Spleen (tissue), 11 donors: ENCODE results near the gene AKNA. TPM values are rescaled to one million over a fixed set of nuclear protein-coding genes. Genes with fewer than 3 reads are reported as not detected.

Source experiments
- DNase-seq: peaks from one replicate; pipeline ENCODE4 v3.0.0-alpha.2; 2020
- H3K27ac ChIP-seq, 8 donors: fragments of 200-600 bp; sonication (generic) in 7 of 8; 1 replicate in 4 of 8; 2 replicates in 4 of 8; pipeline versions ENCODE4 v1.5.0 to v1.8.0; 2016 to 2021; ENCODE audit warnings: inconsistent platforms in 4 of 8, mild to moderate bottlenecking in 4 of 8, moderate library complexity in 1 of 8
- H3K27me3 ChIP-seq, 7 donors: fragments of 200-600 bp; sonication (generic) in 6 of 7; replicated peaks in 1 of 7; 1 replicate in 4 of 7; 2 replicates in 3 of 7; pipeline versions ENCODE4 v1.5.0 to v1.8.0; 2016 to 2021; ENCODE audit warnings: inconsistent platforms in 3 of 7, mild to moderate bottlenecking in 1 of 7
- H3K36me3 ChIP-seq, 6 donors: fragments of 200-600 bp; sonication (generic) in 5 of 6; 1 replicate in 4 of 6; 2 replicates in 2 of 6; pipeline versions ENCODE4 v1.5.0 to v1.8.0; 2016 to 2021; ENCODE audit warnings: inconsistent platforms in 2 of 6
- H3K4me1 ChIP-seq, 6 donors: fragments of 200-600 bp; sonication (generic) in 5 of 6; 1 replicate in 3 of 6; 2 replicates in 3 of 6; pipeline versions ENCODE4 v1.5.0 to v1.8.0; 2016 to 2021; ENCODE audit warnings: inconsistent platforms in 3 of 6
- H3K4me3 ChIP-seq, 8 donors: fragments of 200-600 bp; sonication (generic) in 7 of 8; 1 replicate in 4 of 8; 2 replicates in 4 of 8; pipeline versions ENCODE4 v1.5.0 to v1.8.0; 2016 to 2021; ENCODE audit warnings: inconsistent platforms in 4 of 8, mild to moderate bottlenecking in 4 of 8, moderate library complexity in 2 of 8
- H3K9me3 ChIP-seq, 8 donors: fragments of 200-600 bp; sonication (generic) in 7 of 8; 1 replicate in 4 of 8; 2 replicates in 4 of 8; pipeline versions ENCODE4 v1.5.0 to v1.8.0; 2016 to 2021; ENCODE audit warnings: inconsistent platforms in 4 of 8
- POLR2A ChIP-seq, 3 donors: fragments of 450-650 bp; IDR thresholded peaks; one replicate each; pipeline ENCODE4 v1.5.1; 2017; ENCODE audit warnings: antibody characterized with exemption in 3 of 3, mild to moderate bottlenecking in 1 of 3
- POLR2AphosphoS5 ChIP-seq, 3 donors: sonication (generic); formaldehyde crosslinking; IDR thresholded peaks; one replicate each; pipeline ENCODE4 v1.5.1; 2017; ENCODE audit warnings: antibody characterized with exemption in 3 of 3
- WGBS, 5 donors: extraction: QIAGEN DNeasy Blood & Tissue Kit in 3 of 5; methylation state at CpG; one replicate each; pipeline versions ENCODE4 v1.1.5 to v1.1.7; 2013 to 2018; 5-methylcytosine and 5-hydroxymethylcytosine counted together
- intact Hi-C: fragments of 100-400 bp; cut with DNase I; formaldehyde crosslinking; loops from one replicate; pipeline ENCODE4 v1.15.0; 2023; ENCODE audit warnings: low total_unique reads
- polyA plus RNA-seq, 3 donors: library from polyadenylated mRNA; stranded (reverse); fragments of 200-250 nt; gene quantifications; one replicate each; pipeline ENCODE4 v1.2.1, GENCODE V29; 2013
- total RNA-seq, 7 donors: library from RNA; depleted of rRNA in 3 of 7; stranded (reverse); fragments of >200 nt in 3 of 7; fragmentation: NEBNext Ultra II Directional in 4 of 7; extraction: Animal tissue kit (Norgen Biotek cat#: 25700) in 4 of 7; gene quantifications; one replicate each; pipeline versions ENCODE4 v1.1.0 to v1.2.1, GENCODE V29; 2016 to 2021
- TF ChIP-seq, protein P1 (sequence below), 11 experiments: fragments of 200-600 bp in 7 of 11; fragments of 450-650 bp in 4 of 11; sonication (generic) in 4 of 11; IDR thresholded peaks in 8 of 11; conservative IDR thresholded peaks in 3 of 11; 1 replicate in 7 of 11; 2 replicates in 4 of 11; pipeline versions ENCODE4 v1.4.0 to v1.8.0; 2016 to 2021; ENCODE audit warnings: antibody characterized with exemption in 11 of 11, inconsistent platforms in 4 of 11, mild to moderate bottlenecking in 1 of 11
- donor health status: healthy with polysubstance abuse.
- donor health status: DM: no; HTN: no; CAD: no; lungs with moderate emphysema.
- donor health status: DM: no; HTN: no; CAD: no.
- donor health status: Bipolar disorder and iron deficiency.
- donor health status: healthy.
- donor health status: DM: no; HTN: no; CAD: no.
- donor health status: DM: yes; HTN: yes; CAD: no.

AKNA gene
- total and polyA plus RNA-seq, 10 donors = 92.9 to 324 (median 216) TPM

DNA sequence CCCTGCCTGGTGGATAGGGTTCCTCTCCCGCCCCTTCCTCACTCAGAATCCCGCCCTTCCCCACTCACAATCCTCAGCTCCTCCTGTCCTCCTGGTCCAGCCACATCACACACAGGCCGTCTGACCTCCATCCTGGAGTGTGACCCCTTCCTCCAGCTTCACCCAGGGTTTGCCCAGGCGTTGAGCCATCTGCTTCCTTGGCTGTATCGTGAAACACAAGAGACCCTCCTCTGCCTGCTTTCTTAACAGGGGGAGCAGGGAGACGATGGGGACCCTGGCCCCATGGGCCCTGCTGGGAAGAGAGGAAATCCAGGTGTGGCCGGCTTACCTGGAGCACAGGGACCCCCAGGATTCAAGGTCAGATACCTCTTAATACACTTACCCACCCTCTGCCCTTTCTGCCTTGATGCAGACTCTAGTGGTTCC lies 97.2 kb downstream of the AKNA start:
- Histone ChIP-seq H3K27me3 (peaks cover 0 to 12% (median 0%) of the 10 kb centered on the region in 7 donors), H3K9me3 (peaks cover 0 to 16% (median 15%) of the 10 kb centered on the region in 8 donors), H3K4me3 (no peak overlapping the region), H3K4me1 (peaks cover 0 to 15% (median 4%) of the 10 kb centered on the region in 6 donors), H3K36me3 (no peaks in the 10 kb centered on the region), H3K27ac (no peak overlapping the region)
- 66 to 77% (median 68%) methylated on average over 7 of the region's 7 CpGs for whole genome bisulfite sequencing, 5 donors
- TF ChIP-seq, protein P1, sequence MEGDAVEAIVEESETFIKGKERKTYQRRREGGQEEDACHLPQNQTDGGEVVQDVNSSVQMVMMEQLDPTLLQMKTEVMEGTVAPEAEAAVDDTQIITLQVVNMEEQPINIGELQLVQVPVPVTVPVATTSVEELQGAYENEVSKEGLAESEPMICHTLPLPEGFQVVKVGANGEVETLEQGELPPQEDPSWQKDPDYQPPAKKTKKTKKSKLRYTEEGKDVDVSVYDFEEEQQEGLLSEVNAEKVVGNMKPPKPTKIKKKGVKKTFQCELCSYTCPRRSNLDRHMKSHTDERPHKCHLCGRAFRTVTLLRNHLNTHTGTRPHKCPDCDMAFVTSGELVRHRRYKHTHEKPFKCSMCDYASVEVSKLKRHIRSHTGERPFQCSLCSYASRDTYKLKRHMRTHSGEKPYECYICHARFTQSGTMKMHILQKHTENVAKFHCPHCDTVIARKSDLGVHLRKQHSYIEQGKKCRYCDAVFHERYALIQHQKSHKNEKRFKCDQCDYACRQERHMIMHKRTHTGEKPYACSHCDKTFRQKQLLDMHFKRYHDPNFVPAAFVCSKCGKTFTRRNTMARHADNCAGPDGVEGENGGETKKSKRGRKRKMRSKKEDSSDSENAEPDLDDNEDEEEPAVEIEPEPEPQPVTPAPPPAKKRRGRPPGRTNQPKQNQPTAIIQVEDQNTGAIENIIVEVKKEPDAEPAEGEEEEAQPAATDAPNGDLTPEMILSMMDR (IDR thresholded peaks at IDR 0.05 in 8 of 11, conservative IDR thresholded peaks at IDR 0.05 in 3 of 11) = no peak
- TF ChIP-seq POLR2AphosphoS5 (IDR thresholded peaks at IDR 0.05) (no peak), POLR2A (IDR thresholded peaks at IDR 0.05) (no peak)
- intact Hi-C loops = loop anchor here (10.0 kb wide), 1 partner anchor 206 kb away; no protein-coding TSS in a partner anchor
- peak; percentile 59 for DNase-seq

DNA sequence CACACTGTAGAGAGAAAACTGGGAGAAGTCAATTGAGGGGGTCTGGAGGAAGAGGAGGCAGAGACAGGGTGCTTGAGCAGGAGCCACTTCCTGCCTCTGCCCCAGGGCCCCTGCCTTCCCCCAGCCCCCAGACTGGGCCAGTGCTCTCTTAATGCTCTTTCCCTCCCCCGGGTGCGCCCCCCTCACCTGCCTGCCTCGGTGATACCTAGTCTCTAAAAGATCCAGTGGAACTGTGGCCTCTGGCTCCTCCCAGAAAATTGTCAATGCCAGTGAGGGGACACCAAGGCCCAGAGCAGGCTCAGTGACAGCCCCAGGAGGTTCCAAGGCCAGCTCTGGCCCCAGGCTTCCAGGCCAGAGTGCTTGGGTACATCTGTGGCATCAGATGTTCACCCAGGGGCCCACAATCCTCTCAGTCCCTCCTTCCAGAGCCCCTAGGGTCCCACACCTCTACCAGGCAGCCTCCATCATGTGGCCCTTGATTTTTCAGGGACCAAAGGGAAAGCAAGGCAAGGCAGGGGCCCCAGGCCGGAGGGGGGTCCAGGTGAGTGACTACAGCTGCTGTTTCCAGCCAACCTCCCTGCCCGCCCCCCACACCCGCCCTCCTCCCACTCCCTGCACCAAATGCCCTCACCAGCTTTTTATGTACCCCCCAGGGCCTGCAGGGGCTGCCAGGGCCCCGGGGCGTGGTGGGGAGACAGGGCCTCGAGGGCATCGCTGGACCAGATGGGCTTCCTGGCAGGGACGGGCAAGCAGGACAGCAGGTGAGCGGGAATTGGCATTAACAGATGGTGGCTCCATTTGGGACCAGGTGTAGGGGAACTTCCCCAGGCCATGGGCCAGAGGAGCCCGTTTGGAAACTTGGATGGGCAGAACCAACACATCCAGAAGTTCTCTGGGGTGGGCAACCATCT lies 98.0 kb downstream of the AKNA start:
- H3K36me3 ChIP-seq = no peaks in the 10 kb centered on the region
- peaks cover 0 to 15% (median 4%) of the 10 kb centered on the region in 6 donors for H3K4me1 ChIP-seq
- peaks cover 0 to 8% (median 7%) of the 10 kb centered on the region in 8 donors for H3K9me3 ChIP-seq
- no peak overlapping the region for H3K27ac ChIP-seq
- H3K4me3 ChIP-seq = no peak overlapping the region
- WGBS, 5 donors = 78 to 91% (median 80%) methylated on average over 11 to 13 of the region's 13 CpGs
- TF ChIP-seq, protein P1 (IDR thresholded peaks at IDR 0.05 in 8 of 11, conservative IDR thresholded peaks at IDR 0.05 in 3 of 11) = no peak
- no peak for TF ChIP-seq POLR2AphosphoS5 (IDR thresholded peaks at IDR 0.05)
- TF ChIP-seq POLR2A (IDR thresholded peaks at IDR 0.05) = no peak
- intact Hi-C loops = loop anchor here (10.0 kb wide), 1 partner anchor 205 kb away; no protein-coding TSS in a partner anchor
- peak; percentile 62 for DNase-seq
- peaks cover 0 to 12% (median 0%) of the 10 kb centered on the region in 7 donors for H3K27me3 ChIP-seq

DNA sequence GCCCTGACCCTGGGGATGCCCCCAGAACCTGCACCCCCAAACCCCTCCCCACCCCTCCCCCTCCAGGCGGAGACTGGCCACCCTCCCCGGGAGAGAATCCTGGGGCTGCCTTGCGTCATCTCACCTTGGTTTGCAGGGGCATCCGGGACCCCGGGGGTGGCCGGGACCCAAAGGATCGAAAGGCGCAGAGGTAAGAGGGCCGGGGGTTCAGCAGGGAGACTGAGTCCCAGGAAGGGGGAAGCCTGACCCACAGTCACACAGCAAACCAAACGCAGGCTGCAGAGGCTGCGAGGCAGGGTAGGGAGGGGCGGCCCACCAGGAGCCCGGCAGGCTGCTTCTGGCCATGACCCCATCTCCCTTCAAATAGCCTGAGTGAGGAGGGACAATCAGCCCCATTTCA lies 98.7 kb downstream of the AKNA start:
- H3K4me3 ChIP-seq = no peak overlapping the region
- DNase-seq = peak; percentile 59
- H3K36me3 ChIP-seq = no peaks in the 10 kb centered on the region
- H3K9me3 ChIP-seq = peaks cover 0 to under 1% (median under 1%) of the 10 kb centered on the region in 8 donors
- H3K27ac ChIP-seq = no peak overlapping the region
- intact Hi-C loops = no loop called here
- WGBS, 5 donors = 85 to 93% (median 89%) methylated on average over 10 to 13 of the region's 13 CpGs
- TF ChIP-seq, protein P1 (IDR thresholded peaks at IDR 0.05 in 8 of 11, conservative IDR thresholded peaks at IDR 0.05 in 3 of 11) = no peak
- TF ChIP-seq POLR2A (IDR thresholded peaks at IDR 0.05) (no peak), POLR2AphosphoS5 (IDR thresholded peaks at IDR 0.05) (no peak)
- peaks cover 0 to 15% (median 4%) of the 10 kb centered on the region in 6 donors for H3K4me1 ChIP-seq
- H3K27me3 ChIP-seq = peaks cover 0 to 12% (median 0%) of the 10 kb centered on the region in 7 donors
